ENCODE data around the gene SSU72.
"Not testable (repeated sequence)": the region's sequence is repeated elsewhere in the genome, so short reads cannot be mapped to it uniquely, and the experiment has no call there.

SSU72 gene

GRCh38 chr1:1540818-1541628 lies 33.6 kb downstream of the SSU72 start:
- DNase-seq (ENCODE audit: low read depth in 2 of 2) = no peak

GRCh38 chr1:1540090-1540817 lies 34.4 kb downstream of the SSU72 start, which contains the start of gene TMEM240:
TMEM240 (minus strand) TSS chr1:1540624; CDS start chr1:1540346, 278 bp downstream.
- peak in 1 of 2 donors; percentile 14 for DNase-seq (ENCODE audit: low read depth in 2 of 2)

DNA sequence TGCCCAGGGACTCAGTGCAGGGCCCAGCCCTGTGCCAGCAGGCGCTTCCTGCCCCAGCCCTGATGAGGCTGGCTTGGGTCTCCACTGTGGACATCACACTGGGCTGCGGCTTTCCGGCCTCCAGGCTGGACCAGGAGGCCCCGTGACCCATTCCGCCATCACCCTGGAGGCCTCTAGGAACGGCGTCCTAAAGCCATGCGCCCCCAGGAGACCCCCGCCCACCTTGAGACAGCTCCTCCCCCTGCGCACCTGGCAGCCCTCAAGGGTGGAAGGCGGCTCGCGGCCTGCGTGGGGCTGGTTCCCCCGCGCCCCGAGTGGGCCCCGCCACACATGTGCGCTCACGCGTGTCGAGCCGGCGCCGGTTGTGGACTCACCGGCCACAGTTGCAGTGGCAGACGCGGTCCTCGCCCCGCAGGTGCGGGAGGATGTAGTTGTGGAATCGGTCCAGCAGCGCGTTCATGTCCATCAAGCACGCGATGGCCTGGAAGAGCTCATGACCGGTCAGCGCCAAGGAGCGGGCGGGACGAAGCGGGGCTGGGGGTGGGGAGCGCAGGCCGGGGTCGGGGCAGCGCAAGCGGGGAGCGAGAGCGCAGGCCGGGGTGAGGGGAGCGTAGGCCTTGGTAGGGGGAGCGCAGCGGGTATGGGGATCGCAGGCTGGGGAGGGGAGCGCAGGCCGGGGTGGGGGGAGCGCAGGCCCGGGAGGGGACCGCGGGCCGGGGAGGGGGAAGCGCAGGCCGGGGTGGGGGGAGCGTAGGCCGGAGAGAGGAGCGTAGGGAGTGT lies 35.2 kb downstream of the SSU72 start:
- DNase-seq (ENCODE audit: low read depth in 2 of 2) = no peak

- DNase-seq (ENCODE audit: low read depth in 2 of 2) = no peak
Observed at GRCh38 chr1:1538989-1539309, 35.7 kb downstream of the SSU72 start.

DNA sequence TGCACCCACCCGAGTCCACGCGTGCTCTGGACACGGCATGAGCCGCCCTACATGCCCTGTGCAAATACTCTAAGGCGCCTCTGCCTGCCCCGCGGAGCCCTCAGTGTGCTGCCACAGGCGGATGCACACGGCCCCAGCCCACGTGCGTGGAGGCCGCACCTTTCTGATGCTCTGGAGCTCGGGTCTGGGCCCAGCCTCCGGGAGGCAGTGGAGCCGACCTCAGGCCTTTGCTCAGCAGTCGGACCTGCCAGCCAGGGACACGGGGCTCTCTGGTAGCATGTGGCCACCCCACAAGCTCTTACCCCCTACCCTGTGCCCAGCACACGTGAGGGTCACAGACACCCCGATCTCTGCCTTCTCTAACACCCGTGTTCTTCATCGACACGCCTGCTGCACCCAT lies 36.3 kb downstream of the SSU72 start:
- no peak for DNase-seq (ENCODE audit: low read depth in 2 of 2)

GRCh38 chr1:1537626-1538250 lies 36.9 kb downstream of the SSU72 start:
- DNase-seq (ENCODE audit: low read depth in 2 of 2) = no peak

GRCh38 chr1:1536938-1537546 lies 37.6 kb downstream of the SSU72 start:
- DNase-seq (ENCODE audit: low read depth in 2 of 2) = no peak

GRCh38 chr1:1536019-1536937 lies 38.4 kb downstream of the SSU72 start:
- no peak for DNase-seq (ENCODE audit: low read depth in 2 of 2)

DNA sequence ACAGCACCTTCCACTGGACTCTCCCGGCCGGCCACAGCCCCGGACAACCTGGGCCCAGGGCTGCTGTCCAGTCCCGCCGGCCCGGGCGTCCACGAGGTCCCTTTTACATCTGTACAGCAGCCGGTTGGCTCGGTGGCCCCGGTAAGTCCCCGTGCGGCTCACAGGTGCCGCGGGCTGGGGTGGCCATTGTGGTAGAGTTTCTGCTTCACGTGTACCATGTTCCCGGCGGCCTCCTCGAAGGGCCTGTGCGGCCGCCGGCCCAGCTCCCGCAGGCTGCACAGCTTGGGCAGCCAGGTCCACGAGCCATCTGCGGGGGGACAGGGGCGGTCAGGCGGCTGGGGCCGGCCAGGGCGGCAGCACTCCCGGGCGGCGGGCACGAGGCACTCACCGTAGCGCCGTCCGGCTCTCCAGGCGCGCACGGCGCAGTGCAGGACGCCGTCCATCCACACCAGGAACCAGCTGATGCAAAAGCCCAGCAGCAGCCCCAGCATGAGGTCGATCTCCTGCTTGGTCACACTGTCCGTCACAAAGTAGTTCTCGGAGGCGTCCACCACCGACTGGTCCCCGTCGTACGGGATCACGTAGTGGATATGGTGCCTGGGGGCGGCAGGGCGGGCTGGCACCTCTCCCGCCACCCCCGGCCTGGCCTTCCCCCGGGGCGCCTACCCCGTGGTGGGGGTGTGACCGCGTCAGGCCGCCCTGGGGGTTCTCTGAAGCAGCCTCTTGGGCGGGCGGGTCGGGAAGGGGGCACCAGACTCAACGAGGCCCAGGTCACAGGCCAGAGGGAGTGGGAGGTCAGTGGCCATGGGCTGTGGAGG lies 39.3 kb downstream of the SSU72 start:
- no peak for DNase-seq (ENCODE audit: low read depth in 2 of 2)

DNA sequence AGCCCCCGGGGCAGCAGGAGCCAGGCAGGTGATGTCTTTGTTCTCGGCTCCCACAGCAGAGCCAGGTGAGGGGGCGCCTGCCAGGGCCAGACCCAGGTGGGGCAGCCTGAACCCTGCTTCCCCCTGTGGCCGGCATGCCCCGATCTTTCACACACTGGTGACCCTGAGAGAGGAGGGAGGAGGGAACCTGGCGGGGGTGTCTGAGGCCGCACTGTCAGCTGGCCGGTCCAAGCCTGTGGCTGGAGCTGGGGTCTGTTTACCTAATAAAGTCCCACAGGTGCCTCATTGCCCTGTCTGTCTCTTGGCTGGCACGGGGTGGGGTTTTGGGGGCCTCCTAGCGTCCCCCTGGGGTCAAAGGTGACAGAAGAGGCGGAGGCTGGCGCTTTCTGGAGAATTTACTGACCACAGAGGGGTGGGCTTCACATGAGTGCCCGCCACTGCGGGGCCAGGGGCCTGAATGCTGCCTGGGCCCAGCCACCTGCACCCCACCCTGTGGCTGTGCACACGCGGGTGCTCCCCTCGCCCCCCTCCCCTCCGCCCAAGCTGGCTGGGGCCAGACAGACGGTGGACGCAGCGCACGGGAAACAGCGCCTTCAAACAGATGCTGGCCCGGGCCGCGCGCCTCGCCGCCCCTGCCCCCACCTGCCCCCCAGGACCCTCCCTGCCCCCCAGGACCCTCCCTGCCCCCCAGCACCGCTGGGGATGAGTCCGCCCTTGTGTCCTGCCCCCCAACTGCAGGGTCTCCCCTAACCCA lies 40.1 kb downstream of the SSU72 start:
- no peak for DNase-seq (ENCODE audit: low read depth in 2 of 2)

- DNase-seq (ENCODE audit: low read depth in 2 of 2) = not testable (repeated sequence)
Observed at GRCh38 chr1:1533894-1534291, 40.8 kb downstream of the SSU72 start.

DNA sequence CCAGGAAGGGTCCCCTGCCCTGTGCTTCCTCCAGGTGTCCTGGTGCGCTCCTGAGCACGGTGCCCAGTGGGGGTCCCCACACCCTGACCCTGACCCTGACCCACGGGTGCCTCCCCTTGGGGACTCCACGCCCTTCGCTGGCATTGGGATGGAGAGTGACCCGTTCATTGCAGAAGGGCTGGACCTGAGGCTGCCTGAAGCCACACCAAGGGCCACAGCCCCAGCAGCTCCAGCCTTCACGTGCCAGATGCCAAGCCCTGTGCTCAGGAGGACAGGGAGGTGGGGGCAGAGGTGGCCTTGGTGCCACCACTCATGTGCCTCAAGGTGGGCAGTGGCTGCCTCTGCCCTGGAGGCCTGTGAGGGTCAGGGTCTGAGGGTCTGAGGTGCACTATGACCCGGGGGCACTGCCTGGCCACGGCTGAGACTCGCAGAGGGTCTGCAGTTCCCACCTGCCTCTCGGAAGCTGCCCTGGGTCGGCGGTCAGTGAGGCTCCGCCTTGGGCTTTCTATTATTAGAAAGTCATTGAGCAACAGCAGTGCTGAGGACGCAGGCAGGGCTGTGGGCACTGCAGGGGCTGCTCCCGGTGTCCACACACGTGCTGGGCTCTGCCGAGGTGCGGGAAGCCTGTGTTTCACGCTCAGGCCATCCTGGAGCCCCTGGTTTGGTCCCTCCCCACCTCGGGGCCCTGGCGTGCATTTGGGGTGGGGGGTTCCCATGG lies 41.3 kb downstream of the SSU72 start:
- not testable (repeated sequence) for DNase-seq (ENCODE audit: low read depth in 2 of 2)

- no peak for DNase-seq (ENCODE audit: low read depth in 2 of 2)
Observed at GRCh38 chr1:1531947-1532346, 42.7 kb downstream of the SSU72 start.

DNA sequence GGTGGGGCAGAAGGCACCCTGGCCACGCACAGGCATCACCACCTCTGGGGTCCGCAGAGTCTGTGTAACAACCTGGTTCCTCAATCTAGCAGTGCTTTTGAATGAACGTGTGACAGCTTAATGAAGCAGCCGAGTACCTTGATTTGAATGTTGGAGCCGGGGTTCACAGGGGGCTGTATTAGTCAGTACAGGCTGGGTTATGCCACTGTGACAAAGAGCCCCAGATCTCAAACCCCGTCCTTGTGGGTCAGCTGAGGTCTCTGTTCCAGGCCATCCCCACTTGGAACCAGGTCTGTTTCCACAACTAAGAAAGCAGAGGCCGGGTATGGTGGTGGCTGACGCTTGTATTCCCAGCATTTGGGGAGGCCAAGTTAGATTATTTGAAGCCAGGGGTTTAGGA lies 44.7 kb downstream of the SSU72 start:
- DNase-seq (ENCODE audit: low read depth in 2 of 2) = no peak

- no peak for DNase-seq (ENCODE audit: low read depth in 2 of 2)
Observed at GRCh38 chr1:1529321-1529720, 45.3 kb downstream of the SSU72 start.

DNA sequence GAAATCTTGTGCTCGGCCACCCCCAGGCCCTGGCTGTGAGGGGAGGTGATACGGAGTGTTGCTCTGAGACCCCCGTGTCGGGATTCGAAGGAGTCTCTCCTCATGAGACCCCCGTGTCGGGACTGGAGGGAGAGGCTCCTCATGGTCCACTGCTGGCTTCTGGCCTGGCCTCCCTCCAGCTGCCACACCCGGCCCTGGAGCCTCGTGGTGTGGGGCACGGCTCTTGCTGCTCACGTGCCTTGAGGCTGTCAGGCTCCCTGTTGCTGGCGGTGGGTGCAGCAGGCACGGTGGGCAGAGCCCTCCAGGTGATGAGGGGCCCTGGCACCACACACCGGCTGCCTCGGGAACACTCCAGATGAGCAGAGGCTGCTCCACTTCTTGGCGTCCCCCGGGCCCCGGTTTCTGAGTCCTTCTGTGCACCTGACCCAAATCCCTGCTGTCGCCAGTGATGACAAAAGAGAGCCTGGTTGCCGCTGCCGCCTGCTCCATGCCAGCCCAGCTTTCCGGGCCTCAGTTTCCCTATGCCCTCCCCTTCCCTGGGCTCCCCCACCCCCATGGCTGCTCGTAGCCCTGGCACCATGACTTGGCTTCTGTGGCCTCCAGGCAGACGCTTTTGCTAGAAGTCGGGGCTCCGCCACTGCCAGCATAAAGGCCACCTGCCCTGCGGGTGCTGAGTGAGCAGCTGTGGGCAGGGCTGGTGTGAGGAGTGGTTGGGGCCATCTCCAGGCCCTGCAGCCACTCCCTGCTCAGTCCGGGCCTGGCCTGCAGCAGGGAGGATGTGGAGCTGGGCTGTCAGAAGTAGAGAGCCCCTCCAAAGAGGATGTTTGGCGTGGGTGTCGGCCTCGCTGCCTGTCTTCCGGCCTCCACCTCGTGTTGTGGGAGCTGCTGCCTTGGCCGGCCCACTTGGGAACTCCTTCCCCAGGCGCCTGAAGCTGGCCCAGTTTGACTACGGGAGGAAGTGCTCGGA lies 46.1 kb downstream of the SSU72 start:
- DNase-seq (ENCODE audit: low read depth in 2 of 2) = no peak
